CD14-positive monocyte (primary cell): ENCODE results near the gene TMEM258. TPM values are rescaled to one million over a fixed set of nuclear protein-coding genes. Genes with fewer than 3 reads are reported as not detected.

Source experiments
- DNase-seq, 3 donors: peaks; one replicate each; pipeline ENCODE4 v3.0.0-alpha.2; 2011 to 2022
- H2AFZ ChIP-seq: 2 replicates; pipeline ENCODE4 v1.6.0; 2012; ENCODE audit warnings: mild to moderate bottlenecking, low read depth, low read length, inconsistent platforms; ENCODE audit not compliant: insufficient read depth, poor library complexity, severe bottlenecking
- H3K27ac ChIP-seq, 2 donors: 1 replicate in 1 of 2; 2 replicates in 1 of 2; pipeline ENCODE4 v1.5.1; 2012 to 2013; ENCODE audit warnings: low read length in 2 of 2, control low read depth in 1 of 2, inconsistent platforms in 1 of 2, low read depth in 1 of 2, mild to moderate bottlenecking in 1 of 2
- H3K27me3 ChIP-seq, 2 donors: one replicate each; pipeline versions ENCODE4 v1.6.0 to v1.6.1; 2011 to 2013; ENCODE audit warnings: low read length in 2 of 2; ENCODE audit not compliant: control insufficient read depth in 2 of 2, insufficient read depth in 2 of 2
- H3K36me3 ChIP-seq, 2 donors: replicated peaks in 1 of 2; 1 replicate in 1 of 2; 2 replicates in 1 of 2; pipeline versions ENCODE4 v1.5.1 to v1.6.1; 2012 to 2013; ENCODE audit warnings: low read length in 2 of 2, control low read depth in 1 of 2, inconsistent platforms in 1 of 2, mild to moderate bottlenecking in 1 of 2; ENCODE audit not compliant: insufficient read depth in 2 of 2, control insufficient read depth in 1 of 2
- H3K4me1 ChIP-seq, 2 donors: 1 replicate in 1 of 2; 2 replicates in 1 of 2; pipeline versions ENCODE4 v1.5.1 to v1.6.1; 2012 to 2013; ENCODE audit warnings: low read length in 2 of 2, control low read depth in 1 of 2, inconsistent platforms in 1 of 2, mild to moderate bottlenecking in 1 of 2, moderate library complexity in 1 of 2; ENCODE audit not compliant: insufficient read depth in 2 of 2, control insufficient read depth in 1 of 2
- H3K4me2 ChIP-seq: replicated peaks from 2 replicates; pipeline ENCODE3; 2012; ENCODE audit warnings: low read length, moderate library complexity, mild to moderate bottlenecking; ENCODE audit not compliant: poor library complexity, severe bottlenecking; ENCODE audit errors: extremely low read depth
- H3K4me3 ChIP-seq, 3 experiments: fragments of 200-600 bp in 1 of 3; sonication (generic) in 1 of 3; replicated peaks in 1 of 3; 1 replicate in 2 of 3; 2 replicates in 1 of 3; pipeline ENCODE4 v1.5.1; 2011 to 2013; ENCODE audit warnings: low read length in 3 of 3, mild to moderate bottlenecking in 3 of 3, control low read depth in 2 of 3, low read depth in 2 of 3, inconsistent platforms in 1 of 3, moderate library complexity in 1 of 3
- H3K79me2 ChIP-seq: 2 replicates; pipeline ENCODE4 v1.6.0; 2012; ENCODE audit warnings: mild to moderate bottlenecking, control low read depth, inconsistent platforms, low read length, moderate library complexity; ENCODE audit not compliant: insufficient read depth
- H3K9ac ChIP-seq: 2 replicates; pipeline ENCODE4 v1.6.0; 2017; ENCODE audit warnings: low read length, mild to moderate bottlenecking; ENCODE audit not compliant: insufficient read depth, poor library complexity, severe bottlenecking
- H3K9me3 ChIP-seq, 2 donors: replicated peaks in 1 of 2; 1 replicate in 1 of 2; 2 replicates in 1 of 2; pipeline versions ENCODE4 v1.5.1 to v1.6.1; 2012 to 2013; ENCODE audit warnings: low read length in 2 of 2, control low read depth in 1 of 2; ENCODE audit not compliant: control insufficient read depth in 1 of 2, insufficient read depth in 1 of 2
- H4K20me1 ChIP-seq: 2 replicates; pipeline ENCODE4 v1.6.0; 2012; ENCODE audit warnings: mild to moderate bottlenecking, low read length, control low read depth, moderate library complexity; ENCODE audit not compliant: insufficient read depth
- H3K27ac Mint-ChIP-seq, 7 donors: one replicate each; pipeline ENCODE4 v1.8.0; 2020; ENCODE audit warnings: mild to moderate bottlenecking in 7 of 7, mixed read lengths in 7 of 7, moderate library complexity in 6 of 7, inconsistent platforms in 2 of 7
- H3K27me3 Mint-ChIP-seq, 3 donors: one replicate each; pipeline ENCODE4 v1.8.0; 2021 to 2022; ENCODE audit warnings: low read depth in 3 of 3, mild to moderate bottlenecking in 3 of 3, mixed read lengths in 3 of 3, moderate library complexity in 3 of 3, inconsistent platforms in 1 of 3
- H3K36me3 Mint-ChIP-seq, 2 donors: one replicate each; pipeline ENCODE4 v1.8.0; 2020; ENCODE audit warnings: mixed read lengths in 2 of 2, inconsistent platforms in 1 of 2, mild to moderate bottlenecking in 1 of 2
- H3K4me1 Mint-ChIP-seq: one replicate; pipeline ENCODE4 v1.8.0; 2020; ENCODE audit warnings: mild to moderate bottlenecking, mixed read lengths
- H3K4me3 Mint-ChIP-seq, 2 donors: one replicate each; pipeline ENCODE4 v1.8.0; 2020; ENCODE audit warnings: mild to moderate bottlenecking in 2 of 2, mixed read lengths in 2 of 2, moderate library complexity in 1 of 2
- H3K9me3 Mint-ChIP-seq, 7 donors: one replicate each; pipeline ENCODE4 v1.8.0; 2020 to 2022; ENCODE audit warnings: mixed read lengths in 7 of 7, mild to moderate bottlenecking in 6 of 7, moderate library complexity in 6 of 7, inconsistent platforms in 2 of 7
- CTCF ChIP-seq: fragments of 200-600 bp; IDR thresholded peaks from one replicate; pipeline ENCODE4 v1.8.0; 2022; ENCODE audit warnings: antibody characterized with exemption, mild to moderate bottlenecking
- WGBS: methylation state at CpG from one replicate; pipeline ENCODE4 v1.1.5; 2013; ENCODE audit warnings: missing lambda C conversion rate; ENCODE audit not compliant: insufficient coverage; 5-methylcytosine and 5-hydroxymethylcytosine counted together
- intact Hi-C, 2 donors: fragments of 100-400 bp; cut with micrococcal nuclease; formaldehyde crosslinking; loops; one replicate each; pipeline versions ENCODE4 v1.15.0 to v1.15.1; 2023
- polyA plus RNA-seq, 3 donors: library from polyadenylated mRNA; depleted of rRNA in 1 of 3; unstranded in 2 of 3; stranded (reverse) in 1 of 3; fragments of 300-500 nt in 2 of 3; fragments of >200 nt in 1 of 3; fragmentation: Illumina TruSeq in 2 of 3; gene quantifications; 1 replicate in 2 of 3; 2 replicates in 1 of 3; pipeline ENCODE4 v1.2.3, GENCODE V29; 2012 to 2021

TMEM258 gene
- polyA plus RNA-seq, 3 donors = 199 to 224 (median 220) TPM

DNA sequence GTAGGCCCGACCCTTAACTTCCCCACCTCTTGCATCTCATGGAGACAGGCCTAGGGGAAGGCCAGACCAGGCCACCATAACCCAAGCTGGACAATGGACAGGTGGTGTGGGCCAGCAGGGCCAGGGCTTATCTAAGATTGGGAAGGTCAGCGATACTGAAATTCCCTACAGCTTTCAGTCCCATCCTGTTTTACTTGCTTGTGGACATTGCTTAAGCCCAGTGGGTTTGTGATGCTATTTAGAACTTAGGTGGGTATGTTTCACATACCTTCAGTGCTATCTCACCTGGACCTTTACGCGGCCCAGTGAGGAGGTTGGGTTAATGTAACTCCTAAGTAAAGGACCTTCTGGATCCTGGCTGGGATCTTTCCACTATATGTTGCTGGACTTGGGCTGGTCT lies 37.4 kb upstream of the TMEM258 start:
- no peak overlapping the region for H3K4me2 ChIP-seq
- H3K4me3 Mint-ChIP-seq = no peak overlapping the region
- peaks cover 0 to 15% of the 10 kb centered on the region in 2 donors for H3K27me3 ChIP-seq
- peaks cover 6 to 7% of the 10 kb centered on the region in 2 donors for H3K36me3 Mint-ChIP-seq
- peaks cover 26% of the 10 kb centered on the region for H3K79me2 ChIP-seq
- intact Hi-C loops = loop anchor here in 1 of 2 donors (5.0 kb wide), 1 partner anchor 33 kb away; no protein-coding TSS in a partner anchor
- no peak overlapping the region for H3K27ac ChIP-seq
- H3K4me3 ChIP-seq = no peak overlapping the region
- peaks cover 0 to 3% (median 0%) of the 10 kb centered on the region in 7 donors for H3K9me3 Mint-ChIP-seq
- H3K36me3 ChIP-seq = no peaks in the 10 kb centered on the region
- no peak for DNase-seq
- no peaks in the 10 kb centered on the region for H3K9me3 ChIP-seq
- H3K9ac ChIP-seq = no peak overlapping the region
- peaks cover 17 to 18% (median 17%) of the 10 kb centered on the region in 3 donors for H3K27me3 Mint-ChIP-seq
- H2AFZ ChIP-seq = no peak overlapping the region
- no peak for TF ChIP-seq CTCF
- H3K27ac Mint-ChIP-seq = no peak overlapping the region
- H4K20me1 ChIP-seq = no peaks in the 10 kb centered on the region
- no CpG with 5 or more reads among the region's 4 CpGs for WGBS
- H3K4me1 ChIP-seq = peaks cover 63 to 75% of the 10 kb centered on the region in 2 donors
- peaks cover 70% of the 10 kb centered on the region for H3K4me1 Mint-ChIP-seq

DNA sequence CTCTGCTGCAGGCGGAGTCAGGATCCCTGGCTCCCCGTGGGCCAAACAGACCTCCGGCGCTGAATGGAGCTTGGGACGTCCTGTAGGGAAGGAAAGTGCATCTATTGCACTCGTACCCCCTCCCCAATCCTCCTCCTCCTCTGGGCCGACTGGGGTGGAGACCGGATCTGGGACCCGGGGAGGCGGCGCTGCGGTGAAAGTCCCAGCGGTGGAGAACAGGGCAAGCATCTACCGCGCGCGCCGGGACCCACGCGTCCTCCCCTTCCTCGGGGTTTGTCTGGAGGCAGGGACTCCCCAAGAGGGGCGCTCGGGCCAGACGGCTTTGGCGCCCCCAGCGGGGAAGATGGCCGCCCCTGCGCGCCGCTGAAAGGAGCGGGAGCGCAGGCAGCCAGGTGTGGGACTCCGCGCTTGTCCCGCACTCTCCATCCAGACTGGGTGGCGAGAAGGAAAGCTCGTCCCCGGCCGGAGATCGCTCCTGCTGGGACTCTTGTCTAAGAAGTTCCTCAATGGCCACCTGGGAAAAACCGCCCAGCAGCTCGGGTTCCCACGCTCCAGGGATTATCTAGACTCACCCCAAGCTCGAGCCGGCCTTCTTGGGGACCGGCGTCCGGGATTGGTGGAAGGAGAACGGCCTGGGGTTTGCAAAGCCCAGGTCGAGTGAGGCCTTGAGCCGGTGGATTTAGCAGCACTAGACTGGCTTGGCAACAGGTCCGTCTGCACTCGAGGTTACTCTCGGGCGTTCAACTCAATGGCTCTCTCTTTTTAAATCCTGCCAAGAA lies 36.4 kb upstream of the TMEM258 start:
- H2AFZ ChIP-seq = peak overlapping the region; percentile 92
- peaks cover 0 to 15% of the 10 kb centered on the region in 2 donors for H3K27me3 ChIP-seq
- peaks cover 0 to 3% (median 0%) of the 10 kb centered on the region in 7 donors for H3K9me3 Mint-ChIP-seq
- peaks cover 60% of the 10 kb centered on the region for H3K4me1 Mint-ChIP-seq
- peak overlapping the region; percentile 88 to 95 for H3K4me3 Mint-ChIP-seq
- H3K36me3 Mint-ChIP-seq = peaks cover 5 to 7% of the 10 kb centered on the region in 2 donors
- TF ChIP-seq CTCF = peak; percentile 23
- H3K27ac Mint-ChIP-seq = peak overlapping the region in 4 of 7 donors; percentile 46 to 86 (median 62)
- H4K20me1 ChIP-seq = no peaks in the 10 kb centered on the region
- no peak overlapping the region for H3K27ac ChIP-seq
- H3K9me3 ChIP-seq = no peaks in the 10 kb centered on the region
- H3K9ac ChIP-seq = peak overlapping the region; percentile 64
- H3K36me3 ChIP-seq = no peaks in the 10 kb centered on the region
- H3K4me1 ChIP-seq = peaks cover 54 to 65% of the 10 kb centered on the region in 2 donors
- intact Hi-C loops = no loop called here
- H3K79me2 ChIP-seq = peaks cover 25% of the 10 kb centered on the region
- peak overlapping the region; percentile 42 to 77 (median 63) for H3K4me3 ChIP-seq
- H3K27me3 Mint-ChIP-seq = peaks cover 17 to 21% (median 18%) of the 10 kb centered on the region in 3 donors
- H3K4me2 ChIP-seq = peak overlapping the region; percentile 97
- under 1% methylated on average over 52 of the region's 55 CpGs for WGBS
- DNase-seq = no peak
